Upper lobe of right lung (tissue), 1 donor: ENCODE measurements around the gene EPHB6. TPM values are rescaled to one million over a fixed set of nuclear protein-coding genes. Genes with fewer than 3 reads are reported as not detected.

ENCODE experiments used
- ATAC-seq: fragments of 200-7000 bp; cut with Tn5 transposase; one replicate; pipeline ENCODE4 v1.9.1; 2020; ENCODE audit warnings: mild to moderate bottlenecking, moderate library complexity
- DNase-seq: peaks from one replicate; pipeline ENCODE4 v3.0.0-alpha.2; 2020
- H3K27ac ChIP-seq: fragments of 200-600 bp; one replicate; pipeline ENCODE4 v1.8.0; 2022
- H3K27me3 ChIP-seq: fragments of 200-600 bp; one replicate; pipeline ENCODE4 v1.8.0; 2022; ENCODE audit warnings: mild to moderate bottlenecking
- H3K36me3 ChIP-seq: fragments of 200-600 bp; one replicate; pipeline ENCODE4 v1.8.0; 2022
- H3K4me1 ChIP-seq: fragments of 200-600 bp; one replicate; pipeline ENCODE4 v1.8.0; 2022
- H3K4me3 ChIP-seq: fragments of 200-600 bp; one replicate; pipeline ENCODE4 v1.8.0; 2022; ENCODE audit warnings: mild to moderate bottlenecking
- H3K9me3 ChIP-seq: fragments of 200-600 bp; one replicate; pipeline ENCODE4 v1.8.0; 2022
- intact Hi-C: fragments of 100-400 bp; cut with DNase I; formaldehyde crosslinking; loops from one replicate; pipeline ENCODE4 v1.11.0; 2022
- total RNA-seq: library from RNA; stranded (reverse); fragmentation: NEBNext Ultra II Directional; extraction: Animal tissue kit (Norgen Biotek cat#: 25700); gene quantifications from one replicate; pipeline ENCODE4 v1.2.1, GENCODE V29; 2021
- TF ChIP-seq, protein P1 (sequence below): fragments of 200-600 bp; IDR thresholded peaks from one replicate; pipeline ENCODE4 v1.8.0; 2022; ENCODE audit warnings: antibody characterized with exemption
- donor health status: DM: no; HTN: yes; CAD: no; lungs with severe emphysema.

The EPHB6 gene
- total RNA-seq, 1 donor from 2014 or later: 12.8 TPM

DNA sequence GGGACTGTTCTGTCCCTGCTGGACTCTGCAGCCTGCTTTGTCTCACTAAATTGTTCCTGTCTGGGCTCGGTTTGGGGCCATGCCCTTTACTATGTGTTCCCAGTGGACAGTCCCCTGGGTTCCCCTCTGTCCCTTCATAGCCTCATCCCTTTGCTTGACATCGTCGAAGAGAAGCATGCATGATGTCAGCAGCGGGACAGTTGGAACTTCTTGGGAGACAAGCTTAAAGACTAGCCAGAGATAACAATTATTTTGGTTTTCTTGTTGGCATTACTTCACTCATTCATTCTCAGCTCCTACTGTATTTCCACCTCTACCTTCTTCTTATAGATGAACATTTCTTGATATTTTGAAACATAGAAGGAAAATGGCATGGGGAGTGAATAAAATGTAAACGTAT, 2.7 kb downstream of the EPHB6 start:
- no peaks in the 10 kb centered on the region for H3K27me3 ChIP-seq
- intact Hi-C loops: loop anchor here (10.0 kb wide), 1 partner anchor 147 kb away; no protein-coding TSS in a partner anchor
- ATAC-seq: no peak

DNA sequence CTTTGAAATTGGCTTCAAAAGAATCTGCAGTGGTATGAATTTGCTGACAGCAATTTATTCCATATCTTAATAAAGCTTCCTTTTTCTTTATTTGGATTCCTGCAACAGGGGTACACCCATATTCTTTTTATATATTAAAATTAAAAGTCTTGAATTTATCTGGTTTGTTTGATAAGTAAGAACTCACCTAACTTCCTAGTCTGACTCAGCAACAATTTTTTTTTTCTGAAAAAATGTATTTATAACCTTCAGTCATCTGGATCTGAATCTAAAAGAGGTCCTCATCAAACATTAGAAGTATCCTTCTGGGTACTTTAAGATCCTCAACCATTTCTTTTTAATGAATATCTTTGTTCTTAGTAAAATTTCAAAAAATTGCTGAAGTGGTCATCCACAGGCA, 4.5 kb downstream of the EPHB6 start:
- H3K27ac ChIP-seq: no peak overlapping the region
- no peaks in the 10 kb centered on the region for H3K36me3 ChIP-seq
- H3K4me3 ChIP-seq: no peak overlapping the region
- TF ChIP-seq, protein P1, sequence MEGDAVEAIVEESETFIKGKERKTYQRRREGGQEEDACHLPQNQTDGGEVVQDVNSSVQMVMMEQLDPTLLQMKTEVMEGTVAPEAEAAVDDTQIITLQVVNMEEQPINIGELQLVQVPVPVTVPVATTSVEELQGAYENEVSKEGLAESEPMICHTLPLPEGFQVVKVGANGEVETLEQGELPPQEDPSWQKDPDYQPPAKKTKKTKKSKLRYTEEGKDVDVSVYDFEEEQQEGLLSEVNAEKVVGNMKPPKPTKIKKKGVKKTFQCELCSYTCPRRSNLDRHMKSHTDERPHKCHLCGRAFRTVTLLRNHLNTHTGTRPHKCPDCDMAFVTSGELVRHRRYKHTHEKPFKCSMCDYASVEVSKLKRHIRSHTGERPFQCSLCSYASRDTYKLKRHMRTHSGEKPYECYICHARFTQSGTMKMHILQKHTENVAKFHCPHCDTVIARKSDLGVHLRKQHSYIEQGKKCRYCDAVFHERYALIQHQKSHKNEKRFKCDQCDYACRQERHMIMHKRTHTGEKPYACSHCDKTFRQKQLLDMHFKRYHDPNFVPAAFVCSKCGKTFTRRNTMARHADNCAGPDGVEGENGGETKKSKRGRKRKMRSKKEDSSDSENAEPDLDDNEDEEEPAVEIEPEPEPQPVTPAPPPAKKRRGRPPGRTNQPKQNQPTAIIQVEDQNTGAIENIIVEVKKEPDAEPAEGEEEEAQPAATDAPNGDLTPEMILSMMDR: no peak
- DNase-seq: no peak
- H3K9me3 ChIP-seq: no peaks in the 10 kb centered on the region
- intact Hi-C loops: loop anchor here (10.0 kb wide), 1 partner anchor 145 kb away; no protein-coding TSS in a partner anchor
- H3K27me3 ChIP-seq: no peaks in the 10 kb centered on the region
- H3K4me1 ChIP-seq: peaks cover 11% of the 10 kb centered on the region
- ATAC-seq: no peak

More for the DNA sequence above, 2.7 kb downstream of the EPHB6 start:
- Histone ChIP-seq H3K27ac (no peak overlapping the region), H3K4me3 (no peak overlapping the region), H3K4me1 (peaks cover 11% of the 10 kb centered on the region), H3K9me3 (no peaks in the 10 kb centered on the region), H3K36me3 (no peaks in the 10 kb centered on the region)
- no peak for DNase-seq
- TF ChIP-seq, protein P1: no peak

DNA sequence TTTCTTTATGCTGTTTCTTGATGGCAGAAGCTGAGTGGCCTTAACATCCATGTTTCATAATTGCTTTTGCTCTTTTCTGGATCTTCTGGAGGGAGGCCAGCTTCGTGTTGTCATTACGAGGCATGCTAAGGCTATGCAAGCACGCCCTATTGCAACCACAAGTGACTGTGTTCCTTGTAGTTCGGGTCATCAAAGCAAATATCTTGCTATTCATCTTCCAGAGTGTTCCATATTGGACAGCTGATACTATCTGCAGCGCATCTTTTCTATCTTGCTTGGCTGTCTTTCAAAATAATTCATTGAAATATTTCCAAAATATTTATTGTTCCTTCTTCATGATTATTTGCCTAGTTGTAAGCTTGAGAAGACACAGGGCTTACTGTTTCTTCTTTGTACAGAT, 5.0 kb downstream of the EPHB6 start:
- no peak for DNase-seq

DNA sequence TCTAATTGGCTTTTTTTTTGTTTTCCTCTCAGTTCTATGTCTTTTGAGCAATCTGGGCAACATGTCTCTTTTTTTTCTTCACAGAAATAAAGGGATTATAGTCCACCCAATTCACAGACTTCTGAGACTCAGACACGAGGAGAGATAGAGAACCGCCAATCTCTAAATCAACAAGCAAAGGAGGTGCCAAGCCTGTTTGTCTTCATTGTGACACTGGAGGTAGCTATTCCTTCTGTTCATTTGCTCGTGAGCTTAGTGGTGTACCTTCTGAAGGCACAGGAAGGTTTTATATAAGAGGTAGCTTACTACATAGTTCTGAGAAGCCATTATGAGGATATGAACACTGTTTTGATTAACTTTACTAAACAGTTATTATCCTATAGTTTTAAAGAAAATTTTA, 6.1 kb downstream of the EPHB6 start:
- H3K27me3 ChIP-seq: no peaks in the 10 kb centered on the region
- no peak for ATAC-seq
- no peak for DNase-seq
- H3K27ac ChIP-seq: no peak overlapping the region
- H3K9me3 ChIP-seq: no peaks in the 10 kb centered on the region
- H3K4me1 ChIP-seq: peaks cover 2% of the 10 kb centered on the region
- no peak overlapping the region for H3K4me3 ChIP-seq
- H3K36me3 ChIP-seq: no peaks in the 10 kb centered on the region
- intact Hi-C loops: no loop called here
- TF ChIP-seq, protein P1: no peak

More for the DNA sequence above, 5.0 kb downstream of the EPHB6 start:
- no peaks in the 10 kb centered on the region for H3K27me3 ChIP-seq
- H3K36me3 ChIP-seq: no peaks in the 10 kb centered on the region
- TF ChIP-seq, protein P1: no peak
- H3K9me3 ChIP-seq: no peaks in the 10 kb centered on the region
- intact Hi-C loops: loop anchor here (10.0 kb wide), 1 partner anchor 145 kb away; no protein-coding TSS in a partner anchor
- no peak overlapping the region for H3K27ac ChIP-seq
- no peak for ATAC-seq
- no peak overlapping the region for H3K4me3 ChIP-seq
- H3K4me1 ChIP-seq: peaks cover 11% of the 10 kb centered on the region

DNA sequence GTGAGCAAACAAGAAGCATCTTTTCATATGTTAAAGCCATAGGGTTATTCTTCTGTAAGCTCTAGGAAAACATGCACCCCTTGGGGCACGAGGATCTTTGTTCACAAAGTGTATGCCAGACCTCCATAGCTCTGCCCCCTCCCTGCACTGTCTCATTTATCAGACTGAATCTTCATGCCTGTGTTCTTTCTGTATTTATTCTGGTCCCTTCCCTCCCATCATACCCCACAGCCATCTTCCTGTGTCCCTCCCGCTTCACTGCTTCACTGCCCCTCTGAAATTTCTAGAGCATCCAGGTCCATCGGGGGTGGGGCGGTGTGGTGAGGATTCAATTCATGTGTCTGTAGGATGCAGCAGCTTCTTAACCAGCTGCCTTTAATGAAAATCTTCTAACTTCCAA, 7.5 kb downstream of the EPHB6 start:
- Histone ChIP-seq H3K4me3 (no peak overlapping the region), H3K4me1 (no peaks in the 10 kb centered on the region), H3K27ac (no peak overlapping the region), H3K9me3 (no peaks in the 10 kb centered on the region), H3K27me3 (no peaks in the 10 kb centered on the region), H3K36me3 (no peaks in the 10 kb centered on the region)
- no peak for DNase-seq
- intact Hi-C loops: no loop called here
- TF ChIP-seq, protein P1: no peak
- ATAC-seq: no peak

DNA sequence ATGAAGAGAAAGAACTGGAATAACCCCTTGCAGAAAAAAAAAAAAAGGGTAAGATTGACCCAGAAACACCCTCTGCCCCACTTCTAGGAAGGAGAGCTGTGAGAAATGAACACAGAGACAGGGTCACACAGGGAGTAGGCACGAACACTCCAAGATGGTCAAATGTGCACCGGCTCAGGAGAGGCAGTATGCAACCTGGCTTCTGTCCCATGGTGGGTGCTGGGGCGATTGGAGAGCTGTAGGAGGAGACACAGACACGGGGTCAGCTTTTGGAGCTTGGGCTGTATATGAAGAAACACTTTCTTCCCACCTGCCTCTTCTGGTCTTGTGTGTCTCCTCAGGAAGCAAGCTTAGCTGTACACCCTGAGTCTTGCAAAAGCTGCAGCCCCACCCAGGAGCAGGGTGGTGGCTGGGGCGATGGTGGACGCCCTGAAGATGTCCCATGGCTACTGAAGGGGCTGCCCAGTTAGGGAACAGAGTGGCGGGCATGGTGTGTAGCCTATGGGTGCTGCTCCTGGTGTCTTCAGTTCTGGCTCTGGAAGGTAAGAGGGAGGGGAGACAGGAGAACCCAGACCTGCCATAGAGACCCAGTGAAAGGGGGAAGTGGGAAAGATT, 8.0 kb downstream of the EPHB6 start:
- ATAC-seq: no peak
- Histone ChIP-seq H3K4me1 (no peaks in the 10 kb centered on the region), H3K9me3 (no peaks in the 10 kb centered on the region), H3K36me3 (no peaks in the 10 kb centered on the region), H3K27me3 (no peaks in the 10 kb centered on the region), H3K4me3 (no peak overlapping the region), H3K27ac (no peak overlapping the region)
- DNase-seq: no peak
- TF ChIP-seq, protein P1: no peak
- intact Hi-C loops: no loop called here
